Loucy (cell line): Measurements from ENCODE around the gene LRSAM1.

Experiments used
- H2AFZ ChIP-seq: fragments of 200-600 bp; sonication (generic); 2 replicates; pipeline ENCODE4 v1.6.0; 2016; ENCODE audit warnings: antibody characterized with exemption, mild to moderate bottlenecking, low read length, moderate library complexity
- H3F3A ChIP-seq: fragments of 200-600 bp; 2 replicates; pipeline ENCODE4 v1.6.0; 2016; ENCODE audit warnings: antibody characterized with exemption, low read depth, mild to moderate bottlenecking
- H3K27me3 ChIP-seq: fragments of 200-600 bp; sonication (generic); 2 replicates; pipeline ENCODE4 v1.6.1; 2014; ENCODE audit warnings: low read length, mild to moderate bottlenecking; ENCODE audit not compliant: insufficient read depth, poor library complexity, severe bottlenecking
- H3K36me3 ChIP-seq: fragments of 200-600 bp; sonication (generic); 2 replicates; pipeline ENCODE4 v1.6.1; 2016; ENCODE audit warnings: low read length; ENCODE audit not compliant: insufficient read depth
- H3K4me1 ChIP-seq: fragments of 200-600 bp; sonication (generic); 2 replicates; pipeline ENCODE4 v1.5.1; 2014; ENCODE audit warnings: low read length, mild to moderate bottlenecking; ENCODE audit not compliant: insufficient read depth, poor library complexity, severe bottlenecking
- H3K4me2 ChIP-seq: fragments of 200-600 bp; sonication (generic); 2 replicates; pipeline ENCODE4 v1.6.0; 2014; ENCODE audit warnings: antibody characterized with exemption, low read length, low read depth, mild to moderate bottlenecking; ENCODE audit not compliant: poor library complexity, severe bottlenecking
- H3K4me3 ChIP-seq: fragments of 200-600 bp; sonication (generic); 2 replicates; pipeline ENCODE4 v1.5.1; 2014; ENCODE audit warnings: low read length, mild to moderate bottlenecking, mixed read lengths; ENCODE audit not compliant: poor library complexity, severe bottlenecking
- H3K79me2 ChIP-seq: fragments of 200-600 bp; sonication (generic); 2 replicates; pipeline ENCODE4 v1.6.1; 2014; ENCODE audit warnings: low read length; ENCODE audit not compliant: insufficient read depth
- H3K9ac ChIP-seq: fragments of 200-600 bp; sonication (generic); 2 replicates; pipeline ENCODE4 v1.6.0; 2014; ENCODE audit warnings: mild to moderate bottlenecking, low read depth, low read length, moderate library complexity; ENCODE audit not compliant: poor library complexity, severe bottlenecking
- H3K9me2 ChIP-seq: fragments of 200-600 bp; sonication (generic); replicated peaks from 2 replicates; pipeline ENCODE4 v1.6.1; 2016; ENCODE audit warnings: low read depth, low read length, mixed read lengths
- H3K9me3 ChIP-seq: fragments of 200-600 bp; sonication (generic); 2 replicates; pipeline ENCODE4 v1.6.1; 2014; ENCODE audit warnings: mild to moderate bottlenecking, antibody characterized with exemption, low read length, low read depth; ENCODE audit not compliant: insufficient read depth
- H4K20me1 ChIP-seq: fragments of 200-600 bp; sonication (generic); 2 replicates; pipeline ENCODE4 v1.6.0; 2014; ENCODE audit warnings: antibody characterized with exemption, low read length, mild to moderate bottlenecking; ENCODE audit not compliant: insufficient read depth, poor library complexity, severe bottlenecking
- CTCF ChIP-seq: fragments of 200-600 bp; sonication (generic); conservative IDR thresholded peaks from 2 replicates; pipeline ENCODE4 v1.5.1; 2014; ENCODE audit warnings: mild to moderate bottlenecking, antibody characterized with exemption, low read length
- EZH2phosphoT487 ChIP-seq: fragments of 200-600 bp; IDR thresholded peaks from 2 replicates; pipeline ENCODE4 v1.6.1; 2018; ENCODE audit warnings: antibody characterized with exemption, mild to moderate bottlenecking, moderate library complexity, borderline replicate concordance

Gene LRSAM1

GRCh38 chr9:127516835-127517607, 65.7 kb downstream of the LRSAM1 start:
- Histone ChIP-seq H3K9me3 (no peaks in the 10 kb centered on the region), H3K4me3 (no peak overlapping the region), H3K4me1 (no peaks in the 10 kb centered on the region), H2AFZ (no peak overlapping the region), H3K27me3 (no peaks in the 10 kb centered on the region), H3K4me2 (no peak overlapping the region), H3F3A (no peaks in the 10 kb centered on the region), H3K79me2 (no peaks in the 10 kb centered on the region), H3K36me3 (peaks cover 36% of the 10 kb centered on the region; the same call in 1 of the 2 replicates), H4K20me1 (no peaks in the 10 kb centered on the region), H3K9ac (no peak overlapping the region), H3K9me2 (no peaks in the 10 kb centered on the region)
- TF ChIP-seq EZH2phosphoT487 (no peak), CTCF (no peak)

- H3K79me2 ChIP-seq, result no peaks in the 10 kb centered on the region
- H3K4me1 ChIP-seq, result no peaks in the 10 kb centered on the region
- H2AFZ ChIP-seq, result no peak overlapping the region
- H3K36me3 ChIP-seq, result peaks cover 38% of the 10 kb centered on the region; the same call in 1 of the 2 replicates
- no peak overlapping the region for H3K9ac ChIP-seq
- H3K4me3 ChIP-seq, result no peak overlapping the region
- no peaks in the 10 kb centered on the region for H3K27me3 ChIP-seq
- H3K4me2 ChIP-seq, result no peak overlapping the region
- H3K9me3 ChIP-seq, result no peaks in the 10 kb centered on the region
- no peak for TF ChIP-seq EZH2phosphoT487
- TF ChIP-seq CTCF, result no peak
- no peaks in the 10 kb centered on the region for H3K9me2 ChIP-seq
- no peaks in the 10 kb centered on the region for H4K20me1 ChIP-seq
- no peaks in the 10 kb centered on the region for H3F3A ChIP-seq
Measured at GRCh38 chr9:127517620-127518019, 66.3 kb downstream of the LRSAM1 start.

- no peaks in the 10 kb centered on the region for H3K9me2 ChIP-seq
- H3K9ac ChIP-seq, result no peak overlapping the region
- H3K4me3 ChIP-seq, result no peak overlapping the region
- no peaks in the 10 kb centered on the region for H3K79me2 ChIP-seq
- no peak overlapping the region for H2AFZ ChIP-seq
- no peaks in the 10 kb centered on the region for H3K4me1 ChIP-seq
- no peaks in the 10 kb centered on the region for H3F3A ChIP-seq
- H3K36me3 ChIP-seq, result peaks cover 38% of the 10 kb centered on the region; the same call in 1 of the 2 replicates
- no peak overlapping the region for H3K4me2 ChIP-seq
- no peaks in the 10 kb centered on the region for H4K20me1 ChIP-seq
- H3K27me3 ChIP-seq, result no peaks in the 10 kb centered on the region
- TF ChIP-seq EZH2phosphoT487 (no peak), CTCF (no peak)
- H3K9me3 ChIP-seq, result peaks cover 2% of the 10 kb centered on the region; the same call in 1 of the 2 replicates
Measured at GRCh38 chr9:127518091-127518856, 67.0 kb downstream of the LRSAM1 start.
